GM12865 (cell line): Measurements from ENCODE around the gene SPATA20.

Source experiments
- DNase-seq: peaks from one replicate; pipeline ENCODE4 v3.0.0; 2010; ENCODE audit warnings: low read depth
- H3K4me3 ChIP-seq: 2 replicates; pipeline ENCODE4 v1.5.1; 2011; ENCODE audit warnings: mild to moderate bottlenecking, low read depth, low read length, control low read depth
- TF ChIP-seq, protein P1 (sequence below): IDR thresholded peaks from 2 replicates; pipeline ENCODE4 v1.5.1; 2011; ENCODE audit warnings: low read length, control low read depth, low read depth, inconsistent platforms; ENCODE audit not compliant: insufficient read depth; ENCODE audit errors: missing control alignments

The SPATA20 gene

GRCh38 chr17:50569592-50569991 is 22.6 kb downstream of the SPATA20 start:
- no peak overlapping the region for H3K4me3 ChIP-seq
- TF ChIP-seq, protein P1, sequence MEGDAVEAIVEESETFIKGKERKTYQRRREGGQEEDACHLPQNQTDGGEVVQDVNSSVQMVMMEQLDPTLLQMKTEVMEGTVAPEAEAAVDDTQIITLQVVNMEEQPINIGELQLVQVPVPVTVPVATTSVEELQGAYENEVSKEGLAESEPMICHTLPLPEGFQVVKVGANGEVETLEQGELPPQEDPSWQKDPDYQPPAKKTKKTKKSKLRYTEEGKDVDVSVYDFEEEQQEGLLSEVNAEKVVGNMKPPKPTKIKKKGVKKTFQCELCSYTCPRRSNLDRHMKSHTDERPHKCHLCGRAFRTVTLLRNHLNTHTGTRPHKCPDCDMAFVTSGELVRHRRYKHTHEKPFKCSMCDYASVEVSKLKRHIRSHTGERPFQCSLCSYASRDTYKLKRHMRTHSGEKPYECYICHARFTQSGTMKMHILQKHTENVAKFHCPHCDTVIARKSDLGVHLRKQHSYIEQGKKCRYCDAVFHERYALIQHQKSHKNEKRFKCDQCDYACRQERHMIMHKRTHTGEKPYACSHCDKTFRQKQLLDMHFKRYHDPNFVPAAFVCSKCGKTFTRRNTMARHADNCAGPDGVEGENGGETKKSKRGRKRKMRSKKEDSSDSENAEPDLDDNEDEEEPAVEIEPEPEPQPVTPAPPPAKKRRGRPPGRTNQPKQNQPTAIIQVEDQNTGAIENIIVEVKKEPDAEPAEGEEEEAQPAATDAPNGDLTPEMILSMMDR, result no peak
- no peak for DNase-seq

GRCh38 chr17:50570032-50570431 is 23.1 kb downstream of the SPATA20 start:
- DNase-seq, result no peak
- no peak overlapping the region for H3K4me3 ChIP-seq
- TF ChIP-seq, protein P1, result no peak

DNA sequence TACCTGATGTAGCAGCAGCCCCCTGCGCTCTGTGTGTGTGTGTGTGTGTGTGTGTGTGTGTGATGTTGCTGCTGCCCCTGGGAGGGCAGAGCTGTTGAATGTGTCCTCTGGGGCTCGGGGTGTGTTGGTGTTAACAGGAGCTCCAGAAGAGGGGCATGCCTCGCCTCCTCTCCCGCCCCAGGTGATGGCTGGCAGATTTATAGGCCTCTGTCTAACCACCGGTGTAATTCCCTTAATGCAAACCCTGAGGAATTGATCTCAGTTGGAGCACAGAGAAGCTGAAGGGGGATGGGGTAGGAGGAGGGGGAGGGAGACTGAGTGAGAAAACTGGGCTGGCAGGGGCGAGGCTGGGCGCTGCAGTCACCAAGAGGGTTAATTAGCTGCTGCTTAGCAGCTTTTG is 23.6 kb downstream of the SPATA20 start:
- TF ChIP-seq, protein P1, result no peak
- H3K4me3 ChIP-seq, result no peak overlapping the region
- no peak for DNase-seq

GRCh38 chr17:50571681-50572080 is 24.7 kb downstream of the SPATA20 start:
- H3K4me3 ChIP-seq, result no peak overlapping the region
- DNase-seq, result no peak
- TF ChIP-seq, protein P1, result no peak

DNA sequence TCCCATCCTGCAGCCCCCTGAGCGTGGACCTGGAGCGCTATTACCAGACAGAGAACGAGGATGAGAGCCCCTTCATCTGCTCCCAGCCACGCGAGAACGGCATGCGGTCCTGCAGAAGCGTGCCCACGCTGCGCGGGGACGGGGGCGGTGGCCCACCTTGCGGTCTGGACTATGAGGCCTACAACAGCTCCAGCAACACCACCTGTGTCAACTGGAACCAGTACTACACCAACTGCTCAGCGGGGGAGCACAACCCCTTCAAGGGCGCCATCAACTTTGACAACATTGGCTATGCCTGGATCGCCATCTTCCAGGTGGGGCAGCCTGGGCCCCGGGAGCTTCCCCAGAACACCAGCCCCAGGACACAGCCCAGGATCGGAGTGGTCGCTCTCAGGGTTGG is 25.6 kb downstream of the SPATA20 start:
- DNase-seq, result no peak
- TF ChIP-seq, protein P1, result no peak
- H3K4me3 ChIP-seq, result no peak overlapping the region

- TF ChIP-seq, protein P1, result no peak
- H3K4me3 ChIP-seq, result no peak overlapping the region
- no peak for DNase-seq
Observed at GRCh38 chr17:50573866-50574611, 27.1 kb downstream of the SPATA20 start.
